Astrocyte (in vitro differentiated cells and primary cell): ENCODE results near the gene EXOC5.

ENCODE experiments used
- CTCF ChIP-seq: IDR thresholded peaks from 2 replicates; pipeline ENCODE4 v1.5.1; 2011; ENCODE audit warnings: low read depth, mild to moderate bottlenecking, inconsistent platforms, low read length, moderate library complexity; ENCODE audit not compliant: insufficient read depth
- EZH2 ChIP-seq: IDR thresholded peaks from 2 replicates; pipeline ENCODE4 v1.6.1; 2012; ENCODE audit warnings: mild to moderate bottlenecking, low read length, inconsistent platforms; ENCODE audit not compliant: insufficient read depth

GRCh38 chr14:57291692-57292647 lies 23.3 kb upstream of the EXOC5 start:
- TF ChIP-seq CTCF (no peak), EZH2 (no peak)
